Ectodermal cell (in vitro differentiated cells): Measurements from ENCODE around the gene TCF4.

Source experiments
- H3K27ac ChIP-seq: 2 replicates; pipeline ENCODE4 v1.7.0; 2013; ENCODE audit warnings: mild to moderate bottlenecking, low read depth, low read length; ENCODE audit not compliant: insufficient read depth, poor library complexity, severe bottlenecking
- H3K27me3 ChIP-seq: 2 replicates; pipeline ENCODE4 v1.7.0; 2013; ENCODE audit warnings: mild to moderate bottlenecking, low read length; ENCODE audit not compliant: insufficient read depth, control insufficient read depth, poor library complexity, severe bottlenecking
- H3K36me3 ChIP-seq: one replicate; pipeline ENCODE4 v1.7.0; 2013; ENCODE audit warnings: low read length; ENCODE audit not compliant: control insufficient read depth, insufficient read depth
- H3K4me1 ChIP-seq: one replicate; pipeline ENCODE4 v1.7.0; 2013; ENCODE audit warnings: low read length; ENCODE audit not compliant: control insufficient read depth, insufficient read depth
- H3K4me3 ChIP-seq: 2 replicates; pipeline ENCODE4 v1.7.0; 2013; ENCODE audit warnings: low read depth, low read length, control low read depth; ENCODE audit not compliant: insufficient read depth
- H3K9me3 ChIP-seq: 2 replicates; pipeline ENCODE4 v1.7.0; 2013; ENCODE audit warnings: mild to moderate bottlenecking, low read length, moderate library complexity; ENCODE audit not compliant: control insufficient read depth
- WGBS, 2 experiments: methylation state at CpG; one replicate each; pipeline ENCODE4 v1.1.7; 2013; ENCODE audit warnings: missing lambda C conversion rate in 2 of 2; 5-methylcytosine and 5-hydroxymethylcytosine counted together

The TCF4 gene

DNA sequence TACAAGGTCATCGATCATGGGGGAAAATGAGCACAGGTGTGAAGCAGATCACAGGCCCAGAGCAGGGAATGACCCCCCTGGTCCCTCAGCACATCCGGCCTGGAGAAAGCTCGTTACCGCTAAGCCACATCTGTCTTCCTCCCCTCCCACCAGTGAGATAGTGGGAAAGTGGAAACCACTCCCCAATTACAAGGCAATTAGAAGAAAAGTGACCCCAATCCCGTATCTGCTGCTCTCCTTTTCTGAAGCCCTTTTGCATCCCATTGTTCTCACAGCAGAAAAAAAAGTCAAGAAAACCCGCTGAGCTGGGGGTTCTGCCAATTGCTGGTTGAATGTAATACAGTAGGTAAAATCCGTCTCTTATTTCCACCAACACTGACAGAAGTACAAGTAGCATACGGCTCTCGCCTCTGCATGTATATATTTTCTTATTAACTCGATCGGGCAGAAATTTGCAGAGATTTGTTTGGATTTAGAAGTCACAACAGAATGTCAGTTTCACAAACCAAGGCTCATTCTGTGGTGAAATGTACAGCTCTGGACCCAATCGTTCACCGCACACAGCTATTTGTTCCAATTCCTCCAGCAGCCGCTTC is 287.0 kb downstream of the TCF4 start:
- H3K4me3 ChIP-seq: no peak overlapping the region

DNA sequence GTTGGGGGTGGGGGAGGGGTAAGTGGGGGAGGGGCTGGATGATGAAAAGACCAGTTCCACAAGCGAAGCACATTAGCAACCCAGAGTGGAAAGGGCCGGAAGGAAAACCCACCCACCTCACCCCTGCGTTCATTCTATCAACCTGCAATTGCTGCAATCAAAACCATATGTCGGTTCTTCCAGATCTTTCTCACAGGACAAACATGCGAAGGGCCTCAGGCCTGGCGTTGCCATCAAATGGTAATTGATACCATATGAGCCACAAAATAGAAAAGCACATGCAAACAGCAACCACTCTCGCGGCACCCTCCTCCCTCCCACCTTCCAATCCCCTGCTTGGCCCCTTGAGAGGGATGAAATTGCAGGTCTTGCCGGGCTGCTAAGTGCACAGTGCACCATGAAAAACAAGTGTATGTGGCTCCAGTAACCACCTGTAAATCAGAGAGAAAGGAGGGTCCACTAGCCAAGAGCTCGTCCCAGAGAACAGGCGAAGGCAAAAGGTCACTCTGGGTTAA is 287.5 kb downstream of the TCF4 start:
- Histone ChIP-seq H3K9me3 (no peaks in the 10 kb centered on the region), H3K4me3 (no peak overlapping the region), H3K4me1 (peaks cover 23% of the 10 kb centered on the region), H3K36me3 (no peaks in the 10 kb centered on the region), H3K27ac (no peak overlapping the region), H3K27me3 (no peaks in the 10 kb centered on the region)
- WGBS, 2 experiments: 77 to 85% methylated on average over 11 of the region's 11 CpGs

More for the DNA sequence above, 287.0 kb downstream of the TCF4 start:
- Histone ChIP-seq H3K9me3 (no peaks in the 10 kb centered on the region), H3K27me3 (no peaks in the 10 kb centered on the region), H3K36me3 (no peaks in the 10 kb centered on the region), H3K27ac (no peak overlapping the region), H3K4me1 (peaks cover 23% of the 10 kb centered on the region)
- WGBS, 2 experiments: 61 to 75% methylated on average over 13 to 14 of the region's 14 CpGs

DNA sequence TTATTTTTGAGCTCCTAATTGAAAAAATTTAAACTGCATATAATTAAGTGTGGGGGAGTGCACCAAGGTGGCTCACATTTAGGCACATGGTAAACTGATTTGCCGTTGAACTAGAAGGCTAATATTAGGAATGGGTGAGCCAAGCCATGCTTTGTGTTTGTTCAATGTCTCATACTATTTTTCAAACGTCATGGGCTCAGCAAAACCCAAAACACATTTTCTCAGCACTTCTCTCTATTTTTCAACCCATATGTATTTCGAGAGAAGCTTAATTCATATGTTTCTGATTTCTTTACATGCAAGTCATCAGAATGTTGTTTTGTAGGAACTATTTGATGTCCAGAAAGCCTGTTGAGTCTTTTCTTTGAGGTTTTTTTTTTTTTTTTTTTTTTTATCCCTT is 291.2 kb downstream of the TCF4 start:
- Histone ChIP-seq H3K4me3 (no peak overlapping the region), H3K27ac (no peak overlapping the region), H3K4me1 (peaks cover 15% of the 10 kb centered on the region), H3K36me3 (no peaks in the 10 kb centered on the region), H3K27me3 (no peaks in the 10 kb centered on the region), H3K9me3 (no peaks in the 10 kb centered on the region)
- 98 to 100% methylated on average over 2 to 3 of the region's 3 CpGs for WGBS, 2 experiments

DNA sequence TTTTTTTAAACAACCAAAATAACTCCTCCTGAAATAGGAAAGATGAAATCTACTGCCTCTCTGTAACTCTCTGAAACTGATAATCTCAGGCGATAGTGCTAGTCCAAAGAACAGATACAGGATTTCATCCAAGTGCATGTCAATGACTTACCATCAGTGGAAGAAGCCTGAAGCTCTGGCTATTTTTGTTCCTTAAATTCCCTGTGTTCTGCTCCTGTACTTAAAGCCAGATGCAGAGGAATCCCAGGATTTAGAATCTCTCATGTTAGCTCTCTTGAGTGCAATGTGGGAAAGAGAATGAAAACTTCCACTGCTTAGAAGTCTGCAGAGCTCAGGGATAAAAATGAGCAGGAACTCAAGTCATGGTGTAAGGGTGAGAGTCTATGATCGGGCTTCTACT is 291.9 kb downstream of the TCF4 start:
- H3K27ac ChIP-seq: no peak overlapping the region
- H3K4me3 ChIP-seq: no peak overlapping the region
- no peaks in the 10 kb centered on the region for H3K27me3 ChIP-seq
- 93 to 94% methylated on average over 2 of the region's 2 CpGs for WGBS, 2 experiments
- H3K9me3 ChIP-seq: no peaks in the 10 kb centered on the region
- no peaks in the 10 kb centered on the region for H3K36me3 ChIP-seq
- H3K4me1 ChIP-seq: peaks cover 11% of the 10 kb centered on the region

DNA sequence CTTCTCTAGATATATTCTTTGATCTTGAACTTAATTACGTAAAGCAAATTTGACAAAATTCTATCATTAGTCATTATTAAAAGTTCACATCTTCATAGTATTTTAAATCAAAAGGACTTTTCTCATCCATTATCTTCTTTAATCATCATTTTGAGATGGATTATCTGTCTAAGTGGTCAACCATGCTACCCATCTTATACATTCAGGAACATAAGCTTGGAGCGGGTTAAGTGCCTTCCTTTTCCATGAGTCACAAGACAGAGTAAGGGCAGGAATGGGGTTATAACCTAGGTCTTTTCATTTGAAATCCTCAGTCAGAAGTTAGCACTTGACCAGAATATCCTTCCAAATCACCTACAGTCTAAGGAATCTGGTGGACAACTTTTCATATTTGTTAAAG is 297.1 kb downstream of the TCF4 start:
- no peak overlapping the region for H3K27ac ChIP-seq
- no peaks in the 10 kb centered on the region for H3K9me3 ChIP-seq
- WGBS, 2 experiments: 98 to 100% methylated on average over 2 of the region's 2 CpGs
- H3K27me3 ChIP-seq: no peaks in the 10 kb centered on the region
- H3K36me3 ChIP-seq: no peaks in the 10 kb centered on the region
- H3K4me3 ChIP-seq: no peak overlapping the region
- H3K4me1 ChIP-seq: peaks cover 5% of the 10 kb centered on the region

DNA sequence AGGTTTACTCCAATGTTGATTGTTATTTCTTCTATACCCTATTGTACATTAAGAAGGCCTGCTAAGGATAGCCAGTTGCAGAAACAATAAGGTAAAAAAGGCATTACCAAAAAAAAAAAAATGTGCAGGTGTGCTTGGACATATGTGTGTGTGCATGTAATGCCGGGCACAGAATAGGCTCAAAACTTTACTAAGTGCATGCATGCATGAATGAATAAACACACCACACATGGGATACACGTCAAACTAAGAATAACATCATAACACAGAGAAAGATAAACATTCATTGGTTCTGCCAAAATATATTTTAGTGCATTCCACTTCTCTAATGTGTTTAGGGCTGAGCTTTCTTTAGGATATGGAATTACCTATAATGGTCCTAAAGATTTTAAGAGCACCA is 298.2 kb downstream of the TCF4 start:
- 98% methylated on average over 2 of the region's 2 CpGs; no CpG with 5 or more reads in 1 of the 2 experiments for WGBS, 2 experiments
- Histone ChIP-seq H3K4me3 (no peak overlapping the region), H3K36me3 (no peaks in the 10 kb centered on the region)

DNA sequence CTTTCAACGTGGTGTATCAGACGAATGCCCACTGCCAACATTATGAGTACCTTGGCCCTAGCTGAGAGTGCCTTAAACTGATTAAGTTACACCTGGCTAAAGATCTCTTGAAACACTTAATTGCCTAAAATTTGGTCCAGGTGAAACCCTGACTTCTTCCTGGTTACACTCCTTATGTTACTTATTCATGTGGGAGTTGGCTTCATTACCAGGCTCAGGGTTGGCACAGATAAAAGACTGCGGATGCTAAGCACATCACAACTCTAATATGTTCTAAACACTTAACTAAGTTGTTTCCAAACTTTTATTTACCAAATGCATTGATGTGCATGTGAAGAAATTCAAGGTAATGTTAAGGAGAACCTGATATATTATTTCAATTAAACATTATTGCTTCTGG is 298.9 kb downstream of the TCF4 start:
- no peaks in the 10 kb centered on the region for H3K9me3 ChIP-seq
- no peaks in the 10 kb centered on the region for H3K27me3 ChIP-seq
- no peak overlapping the region for H3K4me3 ChIP-seq
- peaks cover 5% of the 10 kb centered on the region for H3K4me1 ChIP-seq
- H3K27ac ChIP-seq: no peak overlapping the region
- 94 to 98% methylated on average over 3 of the region's 3 CpGs for WGBS, 2 experiments
- H3K36me3 ChIP-seq: no peaks in the 10 kb centered on the region

More for the DNA sequence above, 298.2 kb downstream of the TCF4 start:
- Histone ChIP-seq H3K27me3 (no peaks in the 10 kb centered on the region), H3K27ac (no peak overlapping the region), H3K9me3 (no peaks in the 10 kb centered on the region), H3K4me1 (peaks cover 5% of the 10 kb centered on the region)

DNA sequence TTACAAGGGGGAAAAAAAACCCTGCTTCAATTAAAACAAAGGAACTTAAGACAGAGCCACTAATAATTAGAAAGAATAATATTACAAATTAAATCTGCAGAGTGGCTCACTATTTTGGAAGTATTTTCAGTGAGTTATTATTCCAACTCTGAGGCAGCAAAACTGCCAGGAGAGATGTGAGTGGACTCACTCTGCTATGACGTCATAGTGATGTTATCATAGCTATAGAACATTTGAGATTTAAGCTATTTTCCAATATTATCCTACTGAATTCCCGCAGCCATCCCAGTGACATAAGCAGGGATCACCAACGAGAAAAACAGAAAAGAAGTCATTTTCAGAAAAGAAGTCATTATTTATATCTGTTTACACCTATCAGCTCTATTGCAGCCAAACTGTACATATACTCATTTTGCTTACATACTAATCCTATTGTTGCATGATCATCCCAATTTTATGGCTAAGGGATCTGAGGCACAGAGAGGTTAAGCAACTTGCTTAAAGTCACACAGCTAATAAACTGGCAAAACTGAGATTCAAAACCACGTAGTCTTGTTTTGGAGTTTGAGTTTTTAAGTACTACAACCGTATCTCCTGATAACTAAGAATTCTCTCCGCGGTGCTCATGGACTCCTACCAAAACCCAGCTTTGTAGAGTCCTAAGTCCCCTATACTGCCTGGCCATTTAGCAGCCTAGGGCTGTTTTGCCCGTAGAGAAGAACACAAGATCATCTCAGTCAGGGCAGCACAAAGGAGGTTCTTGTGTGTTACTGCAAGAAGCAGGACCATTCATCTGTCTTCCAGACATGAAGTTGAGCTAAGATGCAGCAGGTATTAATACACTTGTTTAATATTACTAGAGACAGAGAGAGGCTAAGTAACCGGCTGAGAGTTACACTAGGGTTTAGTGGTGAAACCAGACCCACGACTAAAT is 299.8 kb downstream of the TCF4 start:
- Histone ChIP-seq H3K4me1 (peaks cover 5% of the 10 kb centered on the region), H3K4me3 (no peak overlapping the region), H3K27me3 (no peaks in the 10 kb centered on the region), H3K27ac (no peak overlapping the region), H3K36me3 (no peaks in the 10 kb centered on the region), H3K9me3 (no peaks in the 10 kb centered on the region)
- 93 to 94% methylated on average over 9 to 10 of the region's 10 CpGs for WGBS, 2 experiments

DNA sequence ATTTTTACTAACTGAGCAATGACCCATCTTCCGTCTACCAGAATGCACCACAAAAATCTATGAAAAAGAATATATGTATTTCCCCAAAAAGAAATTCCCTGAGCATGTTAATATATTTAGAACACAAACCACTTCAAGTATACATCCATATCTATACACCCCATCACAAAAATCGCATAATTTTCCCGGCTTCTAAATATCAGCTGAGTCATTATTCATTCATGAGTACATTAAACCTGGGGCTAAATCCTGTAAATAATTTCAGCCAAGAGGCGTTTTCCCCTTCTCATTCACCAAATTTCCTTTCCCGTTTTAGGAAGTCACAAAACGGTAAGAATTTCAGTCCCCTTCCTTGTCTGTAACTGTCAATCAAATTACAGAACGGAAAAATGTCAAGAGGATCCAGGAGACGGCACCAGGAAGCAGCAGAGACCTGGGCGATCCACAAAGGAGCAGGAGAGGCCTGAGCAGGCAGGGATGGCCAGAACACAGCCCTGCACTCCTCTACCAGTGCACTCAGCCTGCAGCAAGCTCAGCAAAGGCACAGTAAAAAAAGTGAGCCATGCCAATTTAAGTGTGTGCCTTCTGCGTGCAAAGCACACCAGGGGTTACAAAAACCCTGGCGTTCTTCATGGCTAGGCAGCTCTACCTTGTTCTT is 300.7 kb downstream of the TCF4 start:
- no peaks in the 10 kb centered on the region for H3K36me3 ChIP-seq
- no peaks in the 10 kb centered on the region for H3K9me3 ChIP-seq
- 86 to 89% methylated on average over 11 of the region's 11 CpGs for WGBS, 2 experiments
- peak overlapping the region; percentile 28 for H3K27ac ChIP-seq
- peaks cover 5% of the 10 kb centered on the region for H3K4me1 ChIP-seq
- no peaks in the 10 kb centered on the region for H3K27me3 ChIP-seq
- no peak overlapping the region for H3K4me3 ChIP-seq
